Heart right ventricle (tissue), 16 donors: Measurements from ENCODE around the gene PREX1. TPM values are rescaled to one million over a fixed set of nuclear protein-coding genes. Genes with fewer than 3 reads are reported as not detected.
"Not testable (repeated sequence)": the region's sequence is repeated elsewhere in the genome, so short reads cannot be mapped to it uniquely, and the experiment has no call there.

ENCODE experiments used
- ATAC-seq, 8 donors: fragments of 200-7000 bp; cut with Tn5 transposase; one replicate each; pipeline ENCODE4 v1.9.1; 2020; ENCODE audit warnings: mild to moderate bottlenecking in 8 of 8, moderate library complexity in 8 of 8, moderate number of reproducible peaks in 1 of 8
- DNase-seq, 2 donors: peaks; one replicate each; pipeline ENCODE4 v3.0.0-alpha.2; 2020
- H3K27ac ChIP-seq, 10 donors: fragments of 200-600 bp; sonication (generic) in 2 of 10; one replicate each; pipeline versions ENCODE4 v1.5.0 to v1.8.0; 2020 to 2022; ENCODE audit warnings: mild to moderate bottlenecking in 3 of 10
- H3K27me3 ChIP-seq, 7 donors: fragments of 200-600 bp; one replicate each; pipeline ENCODE4 v1.8.0; 2021 to 2022; ENCODE audit warnings: mild to moderate bottlenecking in 2 of 7
- H3K36me3 ChIP-seq, 9 donors: fragments of 200-600 bp; sonication (generic) in 1 of 9; one replicate each; pipeline versions ENCODE4 v1.5.0 to v1.8.0; 2020 to 2022; ENCODE audit warnings: mild to moderate bottlenecking in 2 of 9
- H3K4me1 ChIP-seq, 9 donors: fragments of 200-600 bp; sonication (generic) in 1 of 9; one replicate each; pipeline versions ENCODE4 v1.5.0 to v1.8.0; 2020 to 2022; ENCODE audit warnings: mild to moderate bottlenecking in 4 of 9
- H3K4me3 ChIP-seq, 10 donors: fragments of 200-600 bp; sonication (generic) in 2 of 10; one replicate each; pipeline versions ENCODE4 v1.5.0 to v1.8.0; 2020 to 2022; ENCODE audit warnings: mild to moderate bottlenecking in 7 of 10, moderate library complexity in 2 of 10
- H3K9me3 ChIP-seq, 11 donors: fragments of 200-600 bp in 10 of 11; sonication (generic) in 2 of 11; one replicate each; pipeline versions ENCODE4 v1.5.0 to v1.8.0; 2013 to 2022; ENCODE audit warnings: mild to moderate bottlenecking in 2 of 11, control low read depth in 1 of 11, moderate library complexity in 1 of 11
- CTCF ChIP-seq, 9 donors: fragments of 200-600 bp; sonication (generic) in 2 of 9; IDR thresholded peaks; one replicate each; pipeline versions ENCODE4 v1.5.0 to v1.8.0; 2021 to 2022; ENCODE audit warnings: antibody characterized with exemption in 9 of 9, mild to moderate bottlenecking in 5 of 9, moderate library complexity in 1 of 9
- WGBS, 2 donors: extraction: QIAGEN DNeasy Blood & Tissue Kit; methylation state at CpG; one replicate each; pipeline ENCODE4 v1.1.7; 2013; ENCODE audit warnings: inconsistent platforms in 1 of 2; 5-methylcytosine and 5-hydroxymethylcytosine counted together
- intact Hi-C, 10 donors: fragments of 100-400 bp; cut with DNase I; formaldehyde crosslinking; loops; one replicate each; pipeline versions ENCODE4 v1.11.1 to v1.14.2; 2022
- polyA plus RNA-seq, 2 donors: library from polyadenylated mRNA; stranded (reverse); fragments of 200-250 nt; gene quantifications; one replicate each; pipeline ENCODE4 v1.2.3, GENCODE V29; 2013
- total RNA-seq, 10 donors: library from RNA; stranded (reverse); fragmentation: NEBNext Ultra II Directional in 3 of 10; extraction: Animal tissue kit (Norgen Biotek cat#: 25700) in 3 of 10; gene quantifications; one replicate each; pipeline versions ENCODE4 v1.2.1 to v1.2.4, GENCODE V29; 2021 to 2023
- donor health status: Arrhythmogenic right ventricular cardiomyopathy.
- donor health status: ischemic (EF 13 %, LVEDD 7.1; RV severe dilation, severe dysfunction).
- donor health status: healthy with polysubstance abuse.
- donor health status: DM: no; HTN: yes; CAD: no.
- donor health status: DM: no; HTN: no; CAD: no.
- donor health status: ischemic (EF 25% LVEDD 6.9; RV normal size, moderate dysfunction).
- donor health status: ischemic (EF 25% LVEDD 5.7; RV mildly dilated, moderate dysfunction).
- donor health status: healthy.
- donor health status: DM: yes; HTN: yes; CAD: no.
- donor health status: Ischemic cardiomyopathy.
- donor health status: ischemic (EF 35%, LVEDD 5.7; RV mildly dilated, moderate dysfunction).
- donor health status: nonischemic (EF 11% LVEDD 7.7; RV severe dilation, severe dysfunction).
- donor health status: DM: yes; HTN: yes; CAD: no.
- donor health status: PGD.
- donor health status: ischemic (EF 29% LVEDD 5.4; RV normal size, mild dysfunction).
- donor health status: nonischemic (EF 23%, LVEDD 6.1; RV moderate dilation, normal function).

PREX1 gene
- total and polyA plus RNA-seq, 12 donors, result 4.6 to 23.4 (median 8.8) TPM

- no peak overlapping the region for H3K4me3 ChIP-seq
- peaks cover 0 to 78% (median 16%) of the 10 kb centered on the region in 9 donors for H3K4me1 ChIP-seq
- DNase-seq, result no peak
- peak overlapping the region in 4 of 10 donors; percentile 15 to 88 (median 36) for H3K27ac ChIP-seq
- WGBS, 2 donors, result 87 to 94% methylated on average over 8 of the region's 8 CpGs
- H3K36me3 ChIP-seq, result no peaks in the 10 kb centered on the region
- ATAC-seq, result peak in 4 of 8 donors; percentile 29 to 38 (median 37)
- H3K27me3 ChIP-seq, result no peaks in the 10 kb centered on the region
- no peak for TF ChIP-seq CTCF (IDR thresholded peaks at IDR 0.05)
- intact Hi-C loops, result no loop called here
- H3K9me3 ChIP-seq, result peaks cover 0 to 8% (median 0%) of the 10 kb centered on the region in 11 donors
These were observed 50.8 kb downstream of the PREX1 start for GRCh38 chr20:48777005-48777404.

DNA sequence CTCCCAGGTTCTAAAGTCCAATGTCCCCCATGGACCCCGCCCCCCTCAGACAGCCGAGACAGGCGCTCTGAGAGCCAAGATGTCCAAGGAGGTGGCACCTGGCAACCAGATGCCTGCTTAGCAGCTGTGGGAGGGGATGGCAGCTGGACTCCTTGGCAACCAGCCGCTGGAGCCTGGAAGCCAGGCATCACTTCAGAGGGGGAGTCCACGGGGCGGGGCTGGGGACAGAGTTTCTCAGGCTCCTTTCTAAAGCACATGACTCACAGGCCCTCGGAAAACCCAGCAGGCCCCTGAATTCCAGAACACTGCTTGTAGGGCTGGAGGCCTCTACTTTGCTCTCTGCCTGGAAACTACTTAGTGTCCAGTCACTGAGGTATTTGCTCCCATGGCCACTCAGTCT lies 51.5 kb downstream of the PREX1 start:
- peaks cover 0 to 8% (median 0%) of the 10 kb centered on the region in 11 donors for H3K9me3 ChIP-seq
- no peak overlapping the region for H3K4me3 ChIP-seq
- 89 to 92% methylated on average over 7 of the region's 7 CpGs for WGBS, 2 donors
- no peak for DNase-seq
- no peaks in the 10 kb centered on the region for H3K27me3 ChIP-seq
- intact Hi-C loops, result no loop called here
- H3K27ac ChIP-seq, result peak overlapping the region in 2 of 10 donors; percentile 32 to 88
- H3K4me1 ChIP-seq, result peaks cover 0 to 78% (median 14%) of the 10 kb centered on the region in 9 donors
- TF ChIP-seq CTCF (IDR thresholded peaks at IDR 0.05), result no peak
- ATAC-seq, result no peak
- no peaks in the 10 kb centered on the region for H3K36me3 ChIP-seq

- H3K27ac ChIP-seq, result peak overlapping the region in 2 of 10 donors; percentile 10 to 88
- ATAC-seq, result not testable (repeated sequence)
- WGBS, 2 donors, result 96 to 98% methylated on average over 7 of the region's 7 CpGs
These were observed 52.3 kb downstream of the PREX1 start for GRCh38 chr20:48775545-48775944.

GRCh38 chr20:48774696-48775095 lies 53.1 kb downstream of the PREX1 start:
- Histone ChIP-seq H3K27ac (peak overlapping the region in 3 of 10 donors; percentile 25 to 88 (median 41)), H3K4me1 (peaks cover 3 to 89% (median 20%) of the 10 kb centered on the region in 9 donors), H3K4me3 (no peak overlapping the region), H3K27me3 (no peaks in the 10 kb centered on the region), H3K9me3 (peaks cover 0 to 8% (median 0%) of the 10 kb centered on the region in 11 donors), H3K36me3 (no peaks in the 10 kb centered on the region)
- ATAC-seq (no peak), DNase-seq (no peak)
- no peak for TF ChIP-seq CTCF (IDR thresholded peaks at IDR 0.05)
- 88% methylated on average over 11 of the region's 11 CpGs for WGBS, 2 donors
- intact Hi-C loops, result no loop called here

More at GRCh38 chr20:48775545-48775944, 52.3 kb downstream of the PREX1 start:
- H3K36me3 ChIP-seq, DNase-seq, H3K27me3 ChIP-seq, H3K4me3 ChIP-seq, intact Hi-C loops, H3K9me3 ChIP-seq: not testable (repeated sequence)
- peaks cover 3 to 81% (median 20%) of the 10 kb centered on the region in 9 donors for H3K4me1 ChIP-seq

GRCh38 chr20:48773837-48774418 lies 53.9 kb downstream of the PREX1 start:
- no peak for TF ChIP-seq CTCF (IDR thresholded peaks at IDR 0.05)
- intact Hi-C loops, result no loop called here
- ATAC-seq (peak in 4 of 8 donors; percentile 12 to 33 (median 30)), DNase-seq (no peak)
- H3K36me3 ChIP-seq, result no peaks in the 10 kb centered on the region
- H3K27me3 ChIP-seq, result peaks cover 0 to 5% (median 0%) of the 10 kb centered on the region in 7 donors
- 75 to 79% methylated on average over 14 of the region's 14 CpGs for WGBS, 2 donors
- H3K9me3 ChIP-seq, result no peaks in the 10 kb centered on the region
- H3K4me1 ChIP-seq, result peaks cover 3 to 97% (median 20%) of the 10 kb centered on the region in 9 donors
- H3K4me3 ChIP-seq, result no peak overlapping the region
- peak overlapping the region in 4 of 10 donors; percentile 39 to 88 (median 50) for H3K27ac ChIP-seq
